ENCODE data around the gene CR2. TPM values are rescaled to one million over a fixed set of nuclear protein-coding genes. Genes with fewer than 3 reads are reported as not detected.
"Not testable (repeated sequence)": the region's sequence is repeated elsewhere in the genome, so short reads cannot be mapped to it uniquely, and the experiment has no call there.

The CR2 gene
- total RNA-seq, 3 donors from 2014 or later = 0.10 to 0.38 TPM; not detected in 1

DNA sequence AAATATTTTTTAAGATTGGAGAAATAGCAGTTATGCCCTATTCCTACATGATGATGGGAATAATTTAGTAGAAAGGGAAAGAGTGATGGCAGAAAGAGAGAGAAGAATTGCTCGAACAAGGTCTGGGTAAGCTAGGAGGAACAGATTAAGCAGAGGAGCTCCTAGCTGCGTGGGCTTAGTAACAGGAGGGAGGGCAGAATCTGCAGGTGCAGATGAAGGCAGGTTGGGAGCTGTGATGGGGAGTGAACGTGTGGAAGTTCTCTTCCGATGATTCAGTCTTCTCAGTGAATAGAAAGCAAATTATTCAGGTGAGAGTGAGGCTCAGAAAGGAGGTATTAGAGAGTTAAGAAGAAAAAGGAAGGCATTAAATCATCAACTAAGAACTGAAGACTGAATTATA, 33.5 kb downstream of the CR2 start:
- ATAC-seq (no peak), DNase-seq (no peak)
- H3K4me3 ChIP-seq = no peak overlapping the region
- H3K9me3 ChIP-seq = no peaks in the 10 kb centered on the region
- H3K4me1 ChIP-seq (ENCODE audit: low read depth) = no peaks in the 10 kb centered on the region
- TF ChIP-seq, protein P1, sequence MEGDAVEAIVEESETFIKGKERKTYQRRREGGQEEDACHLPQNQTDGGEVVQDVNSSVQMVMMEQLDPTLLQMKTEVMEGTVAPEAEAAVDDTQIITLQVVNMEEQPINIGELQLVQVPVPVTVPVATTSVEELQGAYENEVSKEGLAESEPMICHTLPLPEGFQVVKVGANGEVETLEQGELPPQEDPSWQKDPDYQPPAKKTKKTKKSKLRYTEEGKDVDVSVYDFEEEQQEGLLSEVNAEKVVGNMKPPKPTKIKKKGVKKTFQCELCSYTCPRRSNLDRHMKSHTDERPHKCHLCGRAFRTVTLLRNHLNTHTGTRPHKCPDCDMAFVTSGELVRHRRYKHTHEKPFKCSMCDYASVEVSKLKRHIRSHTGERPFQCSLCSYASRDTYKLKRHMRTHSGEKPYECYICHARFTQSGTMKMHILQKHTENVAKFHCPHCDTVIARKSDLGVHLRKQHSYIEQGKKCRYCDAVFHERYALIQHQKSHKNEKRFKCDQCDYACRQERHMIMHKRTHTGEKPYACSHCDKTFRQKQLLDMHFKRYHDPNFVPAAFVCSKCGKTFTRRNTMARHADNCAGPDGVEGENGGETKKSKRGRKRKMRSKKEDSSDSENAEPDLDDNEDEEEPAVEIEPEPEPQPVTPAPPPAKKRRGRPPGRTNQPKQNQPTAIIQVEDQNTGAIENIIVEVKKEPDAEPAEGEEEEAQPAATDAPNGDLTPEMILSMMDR (IDR thresholded peaks at IDR 0.05) = no peak
- intact Hi-C loops (cut with DNase I, micrococcal nuclease) = no loop called here
- no peaks in the 10 kb centered on the region for H3K36me3 ChIP-seq (ENCODE audit: low read depth)

DNA sequence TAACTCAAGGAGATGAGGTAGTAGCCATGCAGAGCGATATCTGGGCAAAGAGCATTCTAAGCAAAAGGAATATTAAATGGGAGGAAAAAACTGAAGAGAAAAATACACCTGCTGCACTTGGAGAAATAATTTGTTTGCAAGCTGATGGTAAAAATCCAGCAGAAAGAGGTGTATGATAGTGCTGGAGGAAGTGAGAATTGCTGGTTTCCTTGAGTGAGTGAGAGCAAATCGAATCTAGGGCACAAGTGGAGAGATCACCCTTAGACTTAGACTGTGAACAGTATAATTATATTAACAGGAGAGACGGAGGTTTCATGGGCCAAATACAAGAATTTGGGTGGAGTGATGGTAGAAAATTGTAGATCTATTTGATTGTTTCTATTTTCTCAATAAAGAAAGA, 39.1 kb downstream of the CR2 start:
- Histone ChIP-seq H3K4me1 (ENCODE audit: low read depth) (peaks cover 6% of the 10 kb centered on the region), H3K9me3 (no peaks in the 10 kb centered on the region), H3K36me3 (ENCODE audit: low read depth) (no peaks in the 10 kb centered on the region), H3K4me3 (no peak overlapping the region)
- no peak for ATAC-seq
- TF ChIP-seq, protein P1 (IDR thresholded peaks at IDR 0.05) = no peak
- DNase-seq = no peak
- intact Hi-C loops (cut with DNase I, micrococcal nuclease) = no loop called here

DNA sequence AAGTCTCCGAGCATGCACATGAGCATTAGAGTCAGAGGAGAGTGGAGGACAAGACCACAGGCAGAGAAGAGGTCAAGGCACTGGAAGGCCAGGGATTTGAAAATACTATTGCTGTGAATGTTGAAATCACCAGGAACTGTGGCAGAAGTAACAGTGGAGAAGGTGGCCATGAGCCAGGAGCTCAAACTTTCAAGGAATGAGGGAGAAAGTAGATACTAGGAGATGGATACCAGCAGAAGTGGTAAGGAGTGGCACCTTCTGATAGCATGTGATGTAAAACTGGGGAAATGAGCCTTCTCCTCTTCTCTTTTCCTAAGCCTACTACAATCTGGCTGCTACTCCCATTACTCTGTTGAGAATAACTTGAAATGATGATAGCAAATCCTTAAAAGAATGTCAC, 40.0 kb downstream of the CR2 start:
- no peaks in the 10 kb centered on the region for H3K9me3 ChIP-seq
- H3K4me3 ChIP-seq = no peak overlapping the region
- TF ChIP-seq, protein P1 (IDR thresholded peaks at IDR 0.05) = no peak
- peaks cover 6% of the 10 kb centered on the region for H3K4me1 ChIP-seq (ENCODE audit: low read depth)
- no peak for DNase-seq
- ATAC-seq = no peak
- no peaks in the 10 kb centered on the region for H3K36me3 ChIP-seq (ENCODE audit: low read depth)
- intact Hi-C loops (cut with DNase I, micrococcal nuclease) = no loop called here

DNA sequence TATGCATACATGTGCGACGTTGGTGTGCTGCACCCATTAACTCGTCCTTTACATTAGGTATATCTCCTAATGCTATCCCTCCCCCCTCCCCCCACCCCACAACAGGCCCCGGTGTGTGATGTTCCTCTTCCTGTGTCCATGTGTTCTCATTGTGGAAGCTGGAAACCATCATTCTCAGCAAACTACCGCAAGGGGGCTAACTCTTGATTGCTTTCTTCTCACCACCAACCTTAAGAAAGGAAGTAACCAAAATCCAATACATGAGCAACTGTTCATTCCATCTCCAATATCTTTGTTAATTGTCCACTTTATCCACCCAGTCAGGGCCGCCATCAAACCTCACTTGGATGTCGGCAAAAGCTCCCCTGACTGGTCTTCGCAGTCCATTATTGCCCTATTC, 41.2 kb downstream of the CR2 start:
- not testable (repeated sequence) for DNase-seq; H3K4me3 ChIP-seq; ATAC-seq; H3K36me3 ChIP-seq (ENCODE audit: low read depth); H3K9me3 ChIP-seq; H3K4me1 ChIP-seq (ENCODE audit: low read depth)
- intact Hi-C loops (cut with DNase I, micrococcal nuclease) = loop anchor here in 1 of 2 donors (5.0 kb wide), 1 partner anchor 413 kb away; no protein-coding TSS in a partner anchor

DNA sequence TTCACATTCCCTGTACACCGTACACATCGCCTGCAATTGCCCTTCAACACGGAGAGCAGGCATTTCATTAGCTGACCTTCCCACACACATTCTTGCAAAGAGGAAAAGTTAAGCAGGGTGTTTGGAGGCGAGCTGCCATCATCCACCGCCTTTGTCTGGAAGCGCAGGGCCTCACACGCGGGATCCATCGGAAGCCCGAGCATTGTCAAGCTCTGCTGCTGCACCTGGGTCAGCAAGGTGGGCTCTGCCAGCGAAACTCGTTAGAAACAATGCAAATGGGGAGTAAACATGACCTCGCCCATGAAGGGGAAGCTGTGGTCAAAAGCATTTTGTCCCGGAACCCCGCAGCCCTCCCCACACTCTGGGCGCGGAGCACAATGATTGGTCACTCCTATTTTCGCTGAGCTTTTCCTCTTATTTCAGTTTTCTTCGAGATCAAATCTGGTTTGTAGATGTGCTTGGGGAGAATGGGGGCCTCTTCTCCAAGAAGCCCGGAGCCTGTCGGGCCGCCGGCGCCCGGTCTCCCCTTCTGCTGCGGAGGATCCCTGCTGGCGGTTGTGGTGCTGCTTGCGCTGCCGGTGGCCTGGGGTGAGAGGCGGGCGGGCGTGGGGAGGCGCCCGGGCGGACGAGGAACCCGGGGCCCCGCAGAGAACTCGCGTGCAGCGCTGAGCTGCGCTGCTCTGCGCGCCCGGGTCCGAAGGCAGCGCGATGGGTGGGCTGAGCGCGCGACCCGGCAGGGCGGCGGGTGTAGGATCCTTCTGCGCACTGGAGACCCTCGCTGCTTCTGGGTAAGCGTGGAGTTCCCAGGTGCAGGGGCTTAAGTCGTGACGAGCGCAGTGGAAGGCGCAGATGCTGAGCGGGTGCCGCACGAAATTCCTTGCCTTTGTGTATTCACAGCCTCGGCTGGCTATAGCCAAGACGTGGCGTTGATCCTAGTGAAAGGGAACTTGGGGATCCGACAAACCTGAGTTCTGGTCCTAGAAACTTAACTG, 42.0 kb downstream of the CR2 start, which contains the start of gene CR1:
CR1 (plus strand) TSS at position 357 of the 992 bp plus-strand sequence; CDS start at position 468, 111 bp downstream.
- Histone ChIP-seq H3K4me1 (ENCODE audit: low read depth) (peaks cover 6% of the 10 kb centered on the region), H3K4me3 (no peak within 1 kb of the TSS), H3K36me3 (ENCODE audit: low read depth) (no peaks in the 10 kb centered on the region), H3K9me3 (no peaks in the 10 kb centered on the region)
- ATAC-seq (peak; percentile 72), DNase-seq (peak; percentile 17 to 55 (median 43))
- TF ChIP-seq, protein P1 (IDR thresholded peaks at IDR 0.05) = no peak
- intact Hi-C loops (cut with DNase I, micrococcal nuclease) = loop anchor here in 1 of 2 donors (5.0 kb wide), 1 partner anchor 414 kb away; no protein-coding TSS in a partner anchor

DNA sequence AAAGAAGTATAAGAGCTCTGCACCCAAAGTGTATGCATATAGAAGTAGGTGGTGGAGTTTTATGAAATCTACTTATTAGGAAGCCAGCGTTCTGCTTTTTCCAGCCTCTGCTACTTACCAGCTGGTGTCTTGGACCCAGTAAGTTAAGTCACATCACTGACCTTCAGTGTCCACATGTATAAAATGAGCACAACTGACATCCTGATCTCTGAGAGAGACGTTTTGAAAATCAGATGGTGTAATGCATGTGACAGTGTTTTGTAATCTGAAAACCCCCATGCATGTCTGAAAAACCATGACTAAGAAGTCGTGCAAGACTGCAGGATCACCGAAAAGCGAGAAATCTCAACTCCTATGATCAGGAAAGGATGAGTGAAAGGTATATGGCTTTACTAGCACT, 43.8 kb downstream of the CR2 start:
- no peak overlapping the region for H3K4me3 ChIP-seq
- no peak for ATAC-seq
- peaks cover 6% of the 10 kb centered on the region for H3K4me1 ChIP-seq (ENCODE audit: low read depth)
- H3K36me3 ChIP-seq (ENCODE audit: low read depth) = no peaks in the 10 kb centered on the region
- H3K9me3 ChIP-seq = no peaks in the 10 kb centered on the region
- TF ChIP-seq, protein P1 (IDR thresholded peaks at IDR 0.05) = no peak
- no peak for DNase-seq
- intact Hi-C loops (cut with DNase I, micrococcal nuclease) = loop anchor here in 1 of 2 donors (5.0 kb wide), 1 partner anchor 416 kb away; no protein-coding TSS in a partner anchor

All from mucosa of descending colon (tissue), 3 donors.